ENCODE results near the gene MBP.
A peak's percentile ranks its signal among the peaks of the same experiment; 100 is the strongest.

MBP gene

GRCh38 chr18:77087393-77088141, 45.0 kb downstream of the MBP start:
- TF ChIP-seq GABPA (IDR thresholded peaks at IDR 0.05; ENCODE audit: low read depth) (no peak), POLR2AphosphoS5 (IDR thresholded peaks at IDR 0.05; ENCODE audit: low read depth) (no peak), SPI1 (IDR thresholded peaks at IDR 0.05; ENCODE audit: borderline replicate concordance, low read depth) (no peak), REST (IDR thresholded peaks at IDR 0.05; ENCODE audit: insufficient replicate concordance, low read depth) (no peak), CTCF (IDR thresholded peaks at IDR 0.05; ENCODE audit: insufficient read depth, low read length) (no peak)
- Histone ChIP-seq H3K27me3 (ENCODE audit: insufficient read depth, poor library complexity, severe bottlenecking) (no peaks in the 10 kb centered on the region), H3K4me3 (replicated peaks; ENCODE audit: insufficient read depth, low read length) (no peak overlapping the region), H3K27ac (replicated peaks) (no peak overlapping the region)
- DNase-seq (ENCODE audit: low read depth in 1 of 2, low spot score in 1 of 2): no peak

- TF ChIP-seq CTCF (IDR thresholded peaks at IDR 0.05; ENCODE audit: insufficient read depth, low read length) (no peak), REST (IDR thresholded peaks at IDR 0.05; ENCODE audit: insufficient replicate concordance, low read depth) (no peak), SPI1 (IDR thresholded peaks at IDR 0.05; ENCODE audit: borderline replicate concordance, low read depth) (no peak), GABPA (IDR thresholded peaks at IDR 0.05; ENCODE audit: low read depth) (no peak), POLR2AphosphoS5 (IDR thresholded peaks at IDR 0.05; ENCODE audit: low read depth) (no peak)
- DNase-seq (ENCODE audit: low read depth in 1 of 2, low spot score in 1 of 2): no peak
- H3K4me3 ChIP-seq (replicated peaks; ENCODE audit: insufficient read depth, low read length): no peak overlapping the region
- H3K27ac ChIP-seq (replicated peaks): no peak overlapping the region
- H3K27me3 ChIP-seq (ENCODE audit: insufficient read depth, poor library complexity, severe bottlenecking): no peaks in the 10 kb centered on the region
Observed at GRCh38 chr18:77086656-77087392, 45.8 kb downstream of the MBP start.

- no peak for TF ChIP-seq REST (IDR thresholded peaks at IDR 0.05; ENCODE audit: insufficient replicate concordance, low read depth)
- no peak for TF ChIP-seq SPI1 (IDR thresholded peaks at IDR 0.05; ENCODE audit: borderline replicate concordance, low read depth)
- TF ChIP-seq GABPA (IDR thresholded peaks at IDR 0.05; ENCODE audit: low read depth): no peak
- TF ChIP-seq POLR2AphosphoS5 (IDR thresholded peaks at IDR 0.05; ENCODE audit: low read depth): no peak
- TF ChIP-seq CTCF (IDR thresholded peaks at IDR 0.05; ENCODE audit: insufficient read depth, low read length): no peak
- no peak overlapping the region for H3K27ac ChIP-seq (replicated peaks)
Observed at GRCh38 chr18:77086034-77086433, 46.5 kb downstream of the MBP start.

More at GRCh38 chr18:77086034-77086433, 46.5 kb downstream of the MBP start:
- DNase-seq (ENCODE audit: low read depth in 1 of 2, low spot score in 1 of 2): peak in 1 of 2 experiments; percentile 66
- H3K4me3 ChIP-seq (replicated peaks; ENCODE audit: insufficient read depth, low read length): no peak overlapping the region
- H3K27me3 ChIP-seq (ENCODE audit: insufficient read depth, poor library complexity, severe bottlenecking): no peaks in the 10 kb centered on the region

Data from HL-60 (cell line).